ENCODE results near the gene NDE1. TPM values are rescaled to one million over a fixed set of nuclear protein-coding genes. Genes with fewer than 3 reads are reported as not detected.
A peak's percentile ranks its signal among the peaks of the same experiment; 100 is the strongest.
"Not testable (repeated sequence)": the region's sequence is repeated elsewhere in the genome, so short reads cannot be mapped to it uniquely, and the experiment has no call there.

The NDE1 gene, protein sequence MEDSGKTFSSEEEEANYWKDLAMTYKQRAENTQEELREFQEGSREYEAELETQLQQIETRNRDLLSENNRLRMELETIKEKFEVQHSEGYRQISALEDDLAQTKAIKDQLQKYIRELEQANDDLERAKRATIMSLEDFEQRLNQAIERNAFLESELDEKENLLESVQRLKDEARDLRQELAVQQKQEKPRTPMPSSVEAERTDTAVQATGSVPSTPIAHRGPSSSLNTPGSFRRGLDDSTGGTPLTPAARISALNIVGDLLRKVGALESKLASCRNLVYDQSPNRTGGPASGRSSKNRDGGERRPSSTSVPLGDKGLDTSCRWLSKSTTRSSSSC
- 10 to 100 TPM; 12.8 to 65.6 (median 38.0) TPM for polyA plus RNA-seq (ENCODE audit: low read depth in 6 of 6)

DNA sequence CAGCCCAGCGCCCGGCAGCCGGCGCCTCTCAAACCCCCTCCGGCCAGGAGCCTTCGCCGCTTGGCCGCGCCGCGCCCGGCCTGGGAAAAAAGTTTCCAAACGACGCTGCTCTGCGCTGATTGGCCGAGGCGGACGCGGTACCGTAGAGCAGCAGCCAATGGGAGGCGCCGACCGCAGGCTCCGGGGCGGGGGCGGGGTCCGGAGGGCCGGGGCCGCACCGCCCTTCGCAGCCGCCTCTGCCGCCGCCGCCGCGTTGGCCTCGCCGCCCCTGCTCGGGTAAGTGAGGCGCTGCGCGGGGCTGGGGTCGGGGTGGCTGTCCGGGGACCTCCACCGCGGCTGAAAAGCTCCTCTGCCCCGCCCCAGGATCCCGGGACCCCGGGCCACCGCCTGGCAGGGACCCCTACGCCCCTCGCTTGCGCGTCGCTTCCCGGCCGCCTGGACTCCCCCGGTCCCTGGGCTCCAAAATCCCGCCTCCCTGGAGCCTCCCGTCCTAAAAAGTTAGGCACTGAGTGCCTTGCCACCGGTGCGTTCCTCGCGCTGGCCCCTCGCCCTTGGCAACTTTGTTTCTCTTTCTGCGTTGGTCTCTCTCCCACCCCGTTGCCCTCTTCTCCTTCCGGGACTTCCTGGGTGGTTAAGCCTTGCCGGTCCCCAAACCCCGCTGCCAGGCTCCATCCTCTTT lies at the start of gene NDE1:
NDE1 (plus strand) TSS at position 227 of the 679 bp plus-strand sequence. CDS start 14,534 bp downstream, outside the sequence.
- no peaks in the 10 kb centered on the region for H3K36me3 Mint-ChIP-seq
- H3K4me1 Mint-ChIP-seq: peaks cover 10 to 39% (median 19%) of the 10 kb centered on the region in 3 donors
- H3K9me3 Mint-ChIP-seq: no peaks in the 10 kb centered on the region

DNA sequence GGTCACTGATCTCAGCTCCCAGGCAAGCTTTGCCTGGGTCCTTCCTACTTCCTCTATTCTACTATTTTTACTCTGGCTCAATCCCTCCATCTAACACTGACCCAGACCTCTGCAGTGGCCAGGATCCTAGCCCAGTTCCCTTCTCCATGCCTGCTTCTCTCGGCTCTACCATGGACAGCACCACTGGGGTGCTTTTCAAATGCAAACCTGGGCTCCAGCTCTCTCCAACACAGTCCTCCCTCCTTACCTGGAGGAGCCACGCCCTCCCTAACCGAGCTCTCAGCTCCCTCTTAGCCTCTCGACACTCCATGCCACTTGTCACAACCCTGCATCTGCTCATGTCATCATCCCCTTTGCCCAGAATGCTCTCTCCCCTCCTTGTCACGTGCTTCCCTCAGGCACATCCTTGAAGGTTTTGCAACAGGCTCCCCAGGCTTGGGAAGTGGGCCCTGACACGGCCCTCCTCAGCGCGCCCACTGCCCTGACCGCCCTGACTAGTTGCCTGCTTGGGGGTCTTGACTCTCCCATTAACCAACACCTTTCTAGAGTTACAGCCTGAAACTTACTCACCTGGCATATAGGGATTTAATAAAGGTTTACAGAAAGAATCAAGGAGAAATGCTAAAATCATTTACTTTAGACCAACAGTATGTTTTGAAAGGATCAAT lies 48.7 kb upstream of the NDE1 start:
- DNase-seq: no peak
- no peak for ATAC-seq (ENCODE audit: low read depth in 2 of 2)
- Mint-ChIP-seq H3K4me1 (peaks cover 0 to 16% (median 15%) of the 10 kb centered on the region in 3 donors), H3K27me3 (no peaks in the 10 kb centered on the region), H3K36me3 (peaks cover 57 to 58% of the 10 kb centered on the region in 2 donors), H3K9me3 (no peaks in the 10 kb centered on the region), H3K4me3 (peak overlapping the region in 1 of 8 donors; percentile 57), H3K27ac (peak overlapping the region; percentile 1 to 72 (median 44))

More for the DNA sequence above, at the start of gene NDE1:
- H3K27ac Mint-ChIP-seq: peak within 1 kb of the TSS; percentile 90 to 99 (median 98)
- DNase-seq (peak; percentile 78), ATAC-seq (ENCODE audit: low read depth in 2 of 2) (peak; percentile 96)
- H3K27me3 Mint-ChIP-seq: no peaks in the 10 kb centered on the region
- H3K4me3 Mint-ChIP-seq: peak within 1 kb of the TSS; percentile 94 to 100 (median 98)

DNA sequence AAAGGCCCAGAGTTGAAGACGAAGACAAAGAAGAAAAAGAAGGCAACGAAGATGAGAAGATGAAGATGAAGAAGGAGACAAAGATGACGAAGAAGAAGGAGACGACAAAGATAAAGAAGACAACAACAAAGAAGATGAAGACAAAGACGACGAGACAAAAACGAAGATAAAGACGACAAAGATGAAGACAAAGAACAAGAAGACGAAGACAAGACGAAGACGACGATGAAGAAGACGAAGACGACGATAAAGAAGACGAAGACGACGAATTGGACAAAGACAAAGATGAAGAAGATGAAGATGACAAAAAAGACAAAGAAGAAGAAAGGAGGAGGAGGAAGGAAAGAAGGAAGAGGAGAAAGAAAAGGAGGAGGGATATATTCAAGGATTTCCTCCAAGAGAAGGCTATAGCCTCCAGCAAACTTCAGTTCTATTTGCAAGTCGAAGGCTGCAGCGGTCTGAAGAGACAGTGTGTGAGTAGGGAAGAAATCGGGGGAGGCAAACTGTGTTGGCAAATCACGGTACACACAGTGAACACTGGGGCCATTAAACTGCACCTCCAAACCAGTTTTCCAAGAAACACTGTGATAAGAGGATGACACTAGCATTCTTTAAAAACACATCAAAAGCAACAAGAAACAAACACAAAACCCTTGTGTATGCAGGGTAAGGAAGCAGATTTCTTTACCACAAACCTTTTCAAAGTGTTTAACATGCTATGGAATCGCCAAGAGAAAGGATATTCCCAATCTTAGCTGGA lies 47.6 kb upstream of the NDE1 start:
- Mint-ChIP-seq H3K36me3 (peaks cover 51 to 66% of the 10 kb centered on the region in 2 donors), H3K27me3 (no peaks in the 10 kb centered on the region), H3K4me1 (peaks cover 0 to 23% (median 23%) of the 10 kb centered on the region in 3 donors), H3K27ac (peak overlapping the region in 3 of 6 donors; percentile 1 to 92 (median 60)), H3K4me3 (no peak overlapping the region), H3K9me3 (no peaks in the 10 kb centered on the region)
- DNase-seq (no peak), ATAC-seq (ENCODE audit: low read depth in 2 of 2) (no peak)

DNA sequence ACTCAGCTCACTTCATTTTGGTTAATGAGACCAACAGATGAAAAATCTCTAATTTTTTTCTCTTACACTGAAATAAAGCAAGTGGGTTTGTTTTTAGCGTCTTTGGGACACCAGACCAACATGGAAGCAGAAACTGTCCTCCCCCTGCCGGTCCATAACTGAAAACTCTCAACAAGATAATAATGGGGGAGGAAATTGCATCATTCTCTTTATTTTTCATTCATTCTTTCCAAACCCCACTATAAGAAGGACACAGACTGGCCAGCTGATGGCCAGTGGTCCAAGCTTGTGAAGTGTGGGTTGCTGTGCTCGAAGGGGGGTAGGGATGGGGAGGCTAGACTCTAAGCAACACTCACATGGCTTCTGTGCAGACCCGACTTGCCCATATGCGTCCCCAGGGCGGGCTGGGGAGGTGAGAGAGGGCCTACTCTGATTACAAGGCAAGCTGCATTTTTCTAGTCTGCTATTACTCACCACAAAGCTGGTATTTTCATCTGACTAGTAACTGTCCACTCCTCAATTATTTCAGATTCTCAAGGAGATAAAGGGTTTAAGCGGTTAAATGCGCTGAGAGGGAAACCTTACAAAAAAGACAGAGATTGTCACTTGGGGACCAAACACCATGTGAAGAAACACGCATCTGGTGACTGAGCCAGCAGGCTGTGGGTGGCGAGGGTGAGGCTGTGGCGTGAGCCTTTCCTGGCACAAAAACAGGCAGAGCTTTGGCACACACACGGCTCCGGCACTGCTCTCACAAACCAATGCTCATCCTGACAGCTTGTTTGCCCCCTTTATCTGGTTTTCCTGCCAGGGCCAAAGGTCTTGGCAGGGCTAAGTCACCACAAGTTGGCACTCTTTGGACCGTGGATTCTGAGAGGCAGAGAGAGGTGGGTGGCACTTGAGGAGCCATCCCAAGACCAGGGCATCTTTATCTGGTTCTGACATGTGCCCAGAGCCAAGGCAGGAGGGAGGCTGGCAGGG lies 45.3 kb upstream of the NDE1 start:
- Mint-ChIP-seq H3K4me3 (no peak overlapping the region), H3K4me1 (peaks cover 0 to 23% (median 23%) of the 10 kb centered on the region in 3 donors), H3K36me3 (peaks cover 56 to 60% of the 10 kb centered on the region in 2 donors), H3K27me3 (no peaks in the 10 kb centered on the region), H3K9me3 (no peaks in the 10 kb centered on the region), H3K27ac (peak overlapping the region in 4 of 6 donors; percentile 25 to 76 (median 51))
- ATAC-seq (ENCODE audit: low read depth in 2 of 2): no peak
- no peak for DNase-seq

DNA sequence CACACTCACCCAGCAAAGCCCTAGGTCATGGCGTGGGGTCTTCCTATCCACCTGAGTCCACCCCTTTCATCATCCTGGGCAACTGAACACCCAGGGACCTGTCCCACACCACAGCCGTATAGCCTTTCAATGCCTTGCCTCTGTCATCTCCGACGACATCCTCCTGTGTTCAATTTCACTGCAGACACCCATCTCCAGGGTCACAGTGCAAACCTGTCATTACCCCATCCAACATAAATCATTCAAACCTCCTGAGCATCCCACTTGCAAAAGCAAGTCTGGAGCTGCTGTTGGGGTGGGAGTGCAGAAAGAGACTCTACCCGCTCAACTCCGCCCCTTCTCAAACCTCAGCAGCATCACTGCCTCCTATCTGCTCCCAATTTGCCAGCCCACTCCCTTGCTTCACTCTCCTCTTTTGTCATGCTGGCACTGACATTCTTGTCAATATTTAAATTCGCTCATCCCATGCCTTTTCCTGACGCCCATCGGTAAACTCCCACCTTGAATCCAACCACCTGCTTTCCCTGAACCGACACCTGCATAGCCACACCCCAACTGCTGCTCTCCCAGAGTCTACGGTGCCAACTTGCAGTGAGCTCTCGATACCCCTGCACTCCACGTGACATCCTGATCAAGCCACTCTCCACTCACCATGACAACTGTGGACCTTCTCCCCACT lies 44.1 kb upstream of the NDE1 start:
- Mint-ChIP-seq H3K27me3 (no peaks in the 10 kb centered on the region), H3K9me3 (no peaks in the 10 kb centered on the region), H3K36me3 (peaks cover 52 to 53% of the 10 kb centered on the region in 2 donors), H3K4me1 (peaks cover 0 to 23% (median 23%) of the 10 kb centered on the region in 3 donors), H3K27ac (peak overlapping the region in 4 of 6 donors; percentile 17 to 88 (median 78)), H3K4me3 (no peak overlapping the region)
- no peak for DNase-seq
- ATAC-seq (ENCODE audit: low read depth in 2 of 2): no peak

- H3K36me3 Mint-ChIP-seq: peaks cover 46 to 49% of the 10 kb centered on the region in 2 donors
- peak overlapping the region in 5 of 6 donors; percentile 69 to 93 (median 87) for H3K27ac Mint-ChIP-seq
- no peak for ATAC-seq (ENCODE audit: low read depth in 2 of 2)
These were observed 43.4 kb upstream of the NDE1 start for GRCh38 chr16:15606518-15607220.

GRCh38 chr16:15607221-15607699 lies 42.8 kb upstream of the NDE1 start:
- not testable (repeated sequence) for H3K9me3 Mint-ChIP-seq; DNase-seq; ATAC-seq (ENCODE audit: low read depth in 2 of 2); H3K27me3 Mint-ChIP-seq; H3K4me3 Mint-ChIP-seq
- peak overlapping the region in 3 of 6 donors; percentile 30 to 87 (median 54) for H3K27ac Mint-ChIP-seq
- peaks cover 0 to 23% (median 23%) of the 10 kb centered on the region in 3 donors for H3K4me1 Mint-ChIP-seq
- peaks cover 44 to 47% of the 10 kb centered on the region in 2 donors for H3K36me3 Mint-ChIP-seq

More at GRCh38 chr16:15606518-15607220, 43.4 kb upstream of the NDE1 start:
- no peaks in the 10 kb centered on the region for H3K27me3 Mint-ChIP-seq
- H3K9me3 Mint-ChIP-seq: no peaks in the 10 kb centered on the region
- peak overlapping the region in 1 of 8 donors; percentile 49 for H3K4me3 Mint-ChIP-seq
- DNase-seq: no peak
- H3K4me1 Mint-ChIP-seq: peaks cover 0 to 23% (median 23%) of the 10 kb centered on the region in 3 donors

DNA sequence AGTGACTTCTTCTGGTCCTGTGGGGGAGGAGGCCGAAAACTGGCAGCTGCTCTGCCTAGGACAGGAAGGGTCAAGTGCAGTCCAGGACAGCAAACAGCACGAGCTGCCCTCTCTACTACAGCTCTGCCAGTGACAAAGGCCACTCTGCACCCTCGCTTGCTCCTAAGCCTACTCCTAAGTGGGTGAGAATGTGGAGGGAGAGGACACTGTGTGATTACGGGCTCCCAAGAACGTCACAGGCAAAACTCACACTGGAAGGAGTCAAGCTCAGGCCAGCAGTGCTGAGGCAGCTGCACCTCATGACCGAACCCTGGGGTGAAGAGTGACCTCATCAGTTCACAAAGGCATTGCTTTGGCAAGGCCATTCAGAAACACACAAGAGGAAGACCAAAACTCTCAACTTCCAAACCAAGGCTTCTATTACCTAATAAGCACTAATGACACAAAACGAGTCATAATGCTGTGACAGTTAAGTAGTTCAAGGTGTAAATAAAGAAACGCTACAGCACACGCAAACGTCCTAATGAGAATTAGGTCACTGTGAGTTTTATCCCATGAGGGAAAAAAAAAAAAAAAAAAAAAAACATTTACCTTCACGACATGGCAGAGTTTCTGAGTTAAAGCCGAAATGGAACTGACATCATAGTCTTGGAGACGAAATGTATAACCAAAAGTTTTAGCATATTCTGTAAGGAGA lies 42.2 kb upstream of the NDE1 start:
- H3K27me3 Mint-ChIP-seq: no peaks in the 10 kb centered on the region
- peaks cover 40 to 49% of the 10 kb centered on the region in 2 donors for H3K36me3 Mint-ChIP-seq
- peak overlapping the region in 2 of 6 donors; percentile 17 to 85 for H3K27ac Mint-ChIP-seq
- no peak for ATAC-seq (ENCODE audit: low read depth in 2 of 2)
- DNase-seq: no peak
- no peak overlapping the region for H3K4me3 Mint-ChIP-seq
- H3K9me3 Mint-ChIP-seq: no peaks in the 10 kb centered on the region
- peaks cover 0 to 23% (median 23%) of the 10 kb centered on the region in 3 donors for H3K4me1 Mint-ChIP-seq

GRCh38 chr16:15608398-15609285 lies 41.4 kb upstream of the NDE1 start:
- DNase-seq: no peak
- Mint-ChIP-seq H3K9me3 (no peaks in the 10 kb centered on the region), H3K4me1 (peaks cover under 1 to 21% (median 18%) of the 10 kb centered on the region in 3 donors), H3K36me3 (peaks cover 40 to 44% of the 10 kb centered on the region in 2 donors), H3K4me3 (no peak overlapping the region), H3K27ac (peak overlapping the region in 2 of 6 donors; percentile 17 to 85), H3K27me3 (no peaks in the 10 kb centered on the region)
- no peak for ATAC-seq (ENCODE audit: low read depth in 2 of 2)

DNA sequence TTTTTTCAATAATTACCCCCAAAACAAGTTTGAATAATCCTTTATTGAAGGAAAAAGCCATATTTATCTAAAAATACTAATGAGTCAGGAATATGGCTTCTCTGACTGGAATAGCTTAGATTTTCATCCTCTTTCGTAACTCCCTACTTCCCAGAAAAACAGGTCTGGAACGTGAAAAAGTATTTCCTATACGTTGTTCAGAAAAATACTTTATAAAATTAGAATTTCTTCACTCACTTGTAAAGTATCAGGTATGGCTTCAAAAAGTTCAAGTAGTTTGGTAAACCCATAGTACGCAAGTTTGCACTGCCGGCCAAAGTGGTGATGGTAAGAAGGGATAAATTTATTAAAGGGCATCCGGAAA lies 40.8 kb upstream of the NDE1 start:
- Mint-ChIP-seq H3K27me3 (no peaks in the 10 kb centered on the region), H3K4me3 (no peak overlapping the region), H3K4me1 (peaks cover 2 to 16% (median 15%) of the 10 kb centered on the region in 3 donors), H3K27ac (no peak overlapping the region), H3K36me3 (peaks cover 37 to 38% of the 10 kb centered on the region in 2 donors), H3K9me3 (no peaks in the 10 kb centered on the region)
- ATAC-seq (ENCODE audit: low read depth in 2 of 2) (no peak), DNase-seq (no peak)
